Thyroid gland (tissue), 4 donors: ENCODE results near the gene NR5A2.

Source experiments
- CTCF ChIP-seq, 6 experiments: fragments of 200-600 bp in 3 of 6; fragments of 450-650 bp in 3 of 6; sonication (generic) in 3 of 6; IDR thresholded peaks; one replicate each; pipeline ENCODE4 v1.5.1; 2016 to 2019; ENCODE audit warnings: antibody characterized with exemption in 6 of 6, mild to moderate bottlenecking in 2 of 6, inconsistent platforms in 1 of 6, moderate library complexity in 1 of 6
- POLR2A ChIP-seq, 2 donors: fragments of 450-650 bp; IDR thresholded peaks; one replicate each; pipeline ENCODE4 v1.6.1; 2017; ENCODE audit warnings: antibody characterized with exemption in 2 of 2, mild to moderate bottlenecking in 2 of 2, moderate library complexity in 1 of 2

GRCh38 chr1:200150721-200151120 is 123.2 kb downstream of the NR5A2 start:
- no peak for TF ChIP-seq CTCF (IDR thresholded peaks at IDR 0.05)
- no peak for TF ChIP-seq POLR2A (IDR thresholded peaks at IDR 0.05)
